Lung microvascular endothelial cell (primary cell): ENCODE measurements around the gene CHD1L. TPM values are rescaled to one million over a fixed set of nuclear protein-coding genes. Genes with fewer than 3 reads are reported as not detected.
"Not testable (repeated sequence)": the region's sequence is repeated elsewhere in the genome, so short reads cannot be mapped to it uniquely, and the experiment has no call there.

ENCODE experiments used
- DNase-seq, 2 donors: peaks; one replicate each; pipeline versions ENCODE4 v3.0.0 to v3.0.0-alpha.2; 2010; ENCODE audit warnings: low read depth in 2 of 2
- total RNA-seq: library from RNA; depleted of rRNA; stranded (reverse); fragments of >200 nt; gene quantifications from 2 replicates; pipeline ENCODE4 v1.2.1, GENCODE V29; 2014

The CHD1L gene
- total RNA-seq = 28.2 and 29.4 TPM in 2 replicates

DNA sequence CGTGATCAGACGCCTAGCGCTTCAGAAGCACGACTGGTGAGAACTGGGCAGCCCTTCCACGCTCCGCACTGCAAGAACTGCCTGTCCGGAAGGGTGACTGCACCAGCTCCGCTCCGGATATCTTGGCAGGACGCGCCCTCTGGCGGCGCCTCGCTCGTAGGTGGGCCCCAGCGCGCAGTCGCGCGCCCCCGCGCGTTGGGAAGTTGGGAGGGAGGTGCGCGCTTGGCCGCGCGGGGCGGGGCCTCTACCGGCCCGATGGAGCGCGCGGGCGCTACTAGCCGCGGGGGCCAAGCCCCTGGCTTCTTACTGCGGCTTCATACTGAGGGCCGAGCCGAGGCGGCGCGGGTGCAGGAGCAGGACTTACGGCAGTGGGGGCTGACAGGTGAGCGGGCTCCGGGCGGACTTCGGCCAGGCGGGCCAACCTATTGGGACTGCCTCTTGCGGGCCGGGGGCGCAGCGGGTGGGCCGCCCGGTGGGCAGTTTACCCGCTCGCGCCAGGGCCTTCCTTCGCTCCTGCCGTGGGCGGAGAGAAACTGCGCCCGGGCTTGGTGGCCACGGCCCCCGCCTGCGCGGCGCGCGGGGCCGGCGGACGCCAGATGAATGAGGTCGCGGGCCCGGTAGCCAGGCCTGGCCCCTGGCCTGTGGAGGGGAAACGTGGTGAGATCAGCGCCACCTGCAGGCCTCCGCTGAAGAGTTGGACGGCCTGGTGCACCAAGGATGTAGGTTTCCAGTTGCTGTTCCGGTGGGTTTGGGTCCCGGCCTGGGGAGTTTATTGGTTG lies at the start of gene CHD1L:
CHD1L (plus strand) TSS at position 236 of the 779 bp plus-strand sequence; CDS start at position 256, 20 bp downstream.
- peak; percentile 95 to 97 for DNase-seq

- DNase-seq = not testable (repeated sequence)
Measured at GRCh38 chr1:147197324-147197723, 45.2 kb upstream of the CHD1L start.

DNA sequence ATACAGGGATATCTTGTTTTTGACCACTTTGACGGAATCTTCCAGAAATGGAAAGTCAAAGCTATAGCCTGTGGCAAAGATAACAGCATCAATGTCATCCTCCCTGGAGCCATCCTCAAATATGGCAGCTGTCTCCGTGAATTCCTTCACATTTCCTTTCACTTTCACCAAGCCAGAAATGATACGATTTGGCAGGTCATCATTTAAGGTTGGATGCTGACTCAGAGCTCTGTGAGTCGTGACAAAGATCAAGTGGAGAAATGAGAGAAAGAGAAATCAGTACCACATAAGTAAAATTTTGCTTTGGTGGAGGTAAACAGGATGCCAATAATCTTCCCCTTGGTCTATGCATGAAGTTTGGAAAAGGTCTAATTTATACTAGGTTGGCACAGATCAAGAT lies 41.2 kb upstream of the CHD1L start:
- no peak for DNase-seq

DNA sequence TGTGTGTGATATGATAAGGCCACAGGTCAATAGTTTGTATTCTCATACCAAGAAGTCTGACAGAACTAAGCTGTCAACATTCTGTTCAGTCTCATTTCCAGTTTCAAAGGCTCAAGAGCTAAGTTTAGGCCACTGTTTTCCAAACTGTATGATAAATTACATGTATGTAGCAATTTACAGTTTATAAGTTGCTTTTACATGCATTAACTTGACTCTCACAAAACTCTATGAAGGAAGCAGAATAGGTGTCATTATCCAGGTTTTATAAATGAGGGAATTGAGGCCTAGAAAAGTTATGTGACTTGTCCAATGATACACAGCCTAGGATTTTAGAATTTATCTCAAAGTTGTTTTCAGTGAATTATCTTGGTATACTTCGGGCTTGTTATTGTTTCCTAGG lies 40.7 kb upstream of the CHD1L start:
- DNase-seq = no peak

DNA sequence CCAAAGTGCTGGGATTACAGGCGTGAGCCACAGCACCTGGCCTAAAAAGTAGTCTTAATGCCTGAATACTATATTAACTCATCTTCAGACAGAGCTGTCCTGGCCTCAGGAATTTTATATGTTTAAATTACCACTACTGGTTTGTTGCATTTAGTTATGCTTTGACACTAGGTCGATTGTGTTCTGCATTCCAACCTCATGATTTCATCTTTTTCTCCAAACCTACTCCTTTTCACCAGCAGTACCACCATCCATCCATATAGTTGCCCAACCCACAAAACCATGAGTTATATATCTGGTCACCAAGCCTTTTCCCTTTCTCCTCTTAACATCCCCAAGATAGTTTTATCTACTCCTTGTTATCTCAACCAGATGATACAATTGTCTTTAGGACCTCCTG lies 39.9 kb upstream of the CHD1L start:
- no peak for DNase-seq

- no peak for DNase-seq
Measured at GRCh38 chr1:147204080-147204479, 38.4 kb upstream of the CHD1L start.

- DNase-seq = no peak
Measured at GRCh38 chr1:147207192-147207591, 35.3 kb upstream of the CHD1L start.

DNA sequence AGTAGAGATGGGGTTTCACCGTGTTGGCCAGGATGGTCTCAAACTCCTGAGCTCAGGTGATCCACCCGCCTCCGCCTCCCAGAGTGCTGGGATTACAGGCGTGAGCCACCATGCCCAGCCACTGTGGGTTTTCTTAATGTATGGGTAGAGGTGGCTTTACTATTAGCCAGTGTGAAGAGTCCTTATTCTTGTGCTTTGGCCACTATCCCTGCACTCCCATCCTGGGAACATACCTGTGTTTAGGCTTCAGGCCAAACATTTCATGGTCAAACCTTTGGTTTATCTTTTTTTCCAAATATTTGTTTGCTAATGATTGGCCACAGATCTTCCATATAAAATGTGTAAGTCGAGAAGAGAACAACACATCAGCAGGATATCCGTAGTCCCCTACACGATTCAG lies 33.9 kb upstream of the CHD1L start:
- no peak for DNase-seq

DNA sequence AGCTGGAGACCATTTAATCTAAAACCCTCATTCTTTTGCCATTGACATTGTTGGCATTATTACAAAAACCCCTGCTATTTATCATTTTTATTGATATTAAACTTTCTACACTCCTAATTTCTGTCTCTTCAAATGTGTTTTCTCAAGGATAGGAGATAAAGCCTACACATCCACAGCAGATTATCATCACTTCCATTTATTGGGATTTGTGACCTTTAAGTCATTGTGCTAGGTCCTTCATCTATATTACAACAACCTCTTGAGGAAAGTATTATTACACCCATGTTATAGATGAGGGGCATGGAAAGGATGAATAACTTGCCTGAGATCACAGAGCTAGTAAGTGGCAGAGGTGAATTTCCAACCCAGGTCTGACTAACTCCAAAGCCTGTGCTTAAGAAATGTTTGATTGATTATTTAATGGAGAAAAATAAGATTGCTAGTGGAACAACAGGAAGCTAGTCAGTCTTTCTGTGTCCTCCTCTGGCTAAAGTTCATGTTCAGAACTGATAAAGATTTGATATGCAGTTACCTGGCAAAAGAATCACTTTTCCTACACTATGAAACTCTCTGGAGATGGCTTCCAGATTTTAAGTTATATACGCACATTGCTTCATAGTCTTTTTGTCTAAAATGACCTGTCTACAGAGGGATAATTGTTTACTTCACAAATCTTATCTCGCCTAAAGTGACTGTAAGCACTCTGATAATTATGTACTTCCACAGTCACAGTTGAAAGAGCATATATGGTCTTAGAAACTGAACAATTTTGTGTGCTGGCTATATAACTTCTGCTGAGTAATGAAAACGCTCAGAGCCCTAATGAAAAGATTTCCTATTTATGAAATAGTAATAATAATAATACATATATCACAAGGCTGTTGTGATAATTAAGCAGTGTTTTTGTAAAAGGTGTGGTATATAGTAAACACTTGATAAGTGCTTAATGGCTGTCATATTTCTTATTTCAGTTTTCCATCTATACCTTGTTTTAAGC lies 32.4 kb upstream of the CHD1L start:
- no peak for DNase-seq

GRCh38 chr1:147210987-147211386 lies 31.5 kb upstream of the CHD1L start:
- DNase-seq = no peak

- no peak for DNase-seq
Measured at GRCh38 chr1:147211577-147211976, 30.9 kb upstream of the CHD1L start.

- no peak for DNase-seq
Measured at GRCh38 chr1:147213271-147213670, 29.2 kb upstream of the CHD1L start.

DNA sequence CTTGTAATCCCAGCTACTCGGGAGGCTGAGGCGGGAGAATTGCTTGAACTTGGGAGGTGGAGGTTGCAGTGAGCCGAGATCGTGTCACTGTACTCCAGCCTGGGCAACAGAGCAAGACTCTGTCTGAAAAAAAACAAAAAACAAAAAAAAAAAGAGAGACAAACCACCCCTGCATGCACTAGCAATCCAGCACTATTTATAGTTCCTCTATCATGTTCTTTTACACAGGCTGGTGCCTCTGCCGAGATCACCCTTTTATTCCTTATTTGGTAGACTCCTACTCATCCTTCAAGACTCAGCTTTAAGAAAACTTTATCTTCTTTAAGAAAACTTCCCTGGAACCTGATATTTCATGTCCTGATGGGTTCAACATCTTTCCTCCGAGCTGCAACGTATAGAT lies 28.2 kb upstream of the CHD1L start:
- no peak for DNase-seq

- DNase-seq = no peak
Measured at GRCh38 chr1:147214842-147215539, 27.5 kb upstream of the CHD1L start.

DNA sequence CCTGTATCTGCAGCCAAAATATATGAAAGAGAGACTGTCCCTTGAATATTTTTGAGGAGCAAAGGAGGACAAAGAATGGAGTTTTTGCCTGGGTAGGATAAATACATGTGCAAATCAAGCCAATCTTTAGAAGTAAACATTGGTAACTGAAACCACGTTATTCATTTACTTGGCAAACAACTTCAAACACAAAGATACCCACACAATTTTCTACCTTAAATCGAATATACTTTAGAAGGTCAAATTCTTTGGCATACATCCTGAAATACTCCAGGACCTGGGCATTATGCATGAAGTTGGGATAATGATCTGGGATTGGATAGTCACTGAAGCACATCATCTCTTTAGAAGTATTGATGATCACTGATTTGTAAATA lies 27.0 kb upstream of the CHD1L start:
- DNase-seq = no peak

DNA sequence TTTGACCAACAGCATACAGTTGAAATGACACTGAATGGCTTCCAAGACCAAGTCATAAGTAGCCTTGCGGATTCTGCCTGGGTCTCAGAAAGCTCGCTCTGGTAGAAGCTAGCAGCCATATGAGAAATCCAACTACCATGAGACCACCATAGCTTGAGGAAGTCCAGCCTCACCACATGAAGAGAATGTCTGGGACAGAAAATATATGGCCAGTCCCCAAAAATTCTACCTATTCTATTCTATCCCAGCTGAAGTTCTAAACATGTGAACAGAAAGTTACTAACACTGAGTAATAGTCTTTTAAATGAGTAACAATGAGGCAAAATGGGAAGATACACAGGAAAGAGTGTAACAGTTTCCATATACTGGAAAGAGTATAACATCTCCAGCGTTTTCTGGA lies 26.4 kb upstream of the CHD1L start:
- no peak for DNase-seq

DNA sequence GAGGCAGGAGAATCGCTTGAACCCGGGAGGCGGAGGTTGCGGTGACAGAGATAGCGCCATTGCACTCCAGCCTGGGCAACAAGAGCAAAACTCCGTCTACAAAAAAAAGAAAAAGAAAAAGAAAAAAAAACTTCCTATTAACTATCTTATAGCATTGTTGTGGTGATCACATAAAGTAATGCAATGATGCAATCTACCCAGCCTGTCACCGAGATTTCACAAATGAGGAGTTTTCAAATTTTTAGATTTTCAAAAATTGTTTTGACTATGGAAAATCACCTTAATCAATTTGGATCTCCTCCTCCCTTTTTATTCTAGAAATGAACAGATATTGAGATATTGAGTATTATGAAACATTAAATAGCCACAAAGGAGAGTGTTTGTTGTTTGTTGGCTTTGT lies 25.3 kb upstream of the CHD1L start:
- no peak for DNase-seq

- DNase-seq = no peak
Measured at GRCh38 chr1:147218606-147219005, 23.9 kb upstream of the CHD1L start.

- no peak for DNase-seq
Measured at GRCh38 chr1:147223740-147224615, 18.5 kb upstream of the CHD1L start.

- DNase-seq = peak; percentile 25 to 59
Measured at GRCh38 chr1:147225193-147225730, 17.2 kb upstream of the CHD1L start, which contains the start of gene FMO5. FMO5 (minus strand) TSS chr1:147225339; CDS start chr1:147225029, 310 bp downstream.
